Hepatocyte (in vitro differentiated cells): ENCODE results near the gene C2CD3.

Source experiments
- CTCF ChIP-seq: fragments of 200-600 bp; sonication (generic); IDR thresholded peaks from 2 replicates; pipeline ENCODE4 v1.5.1; 2016; ENCODE audit warnings: antibody characterized with exemption, mild to moderate bottlenecking; ENCODE audit not compliant: poor library complexity
- EZH2 ChIP-seq: fragments of 200-600 bp; sonication (generic); IDR thresholded peaks from 2 replicates; pipeline ENCODE4 v1.6.1; 2016; ENCODE audit warnings: antibody characterized with exemption, mild to moderate bottlenecking, borderline replicate concordance

- TF ChIP-seq CTCF (no peak), EZH2 (no peak)
Observed at GRCh38 chr11:74162681-74163467, 7.9 kb downstream of the C2CD3 start.
